Activated CD4-positive, CD25-positive, alpha-beta regulatory T cell treated with anti-CD3 and anti-CD28 coated beads, Interleukin-2, amount 50 U/mL, for 16 hours (primary cell): ENCODE data around the gene PLAC1.

ENCODE experiments used
- DNase-seq: peaks from one replicate; pipeline ENCODE4 v3.0.0-alpha.2; 2020; ENCODE audit warnings: low read depth, low spot score

The PLAC1 gene

DNA sequence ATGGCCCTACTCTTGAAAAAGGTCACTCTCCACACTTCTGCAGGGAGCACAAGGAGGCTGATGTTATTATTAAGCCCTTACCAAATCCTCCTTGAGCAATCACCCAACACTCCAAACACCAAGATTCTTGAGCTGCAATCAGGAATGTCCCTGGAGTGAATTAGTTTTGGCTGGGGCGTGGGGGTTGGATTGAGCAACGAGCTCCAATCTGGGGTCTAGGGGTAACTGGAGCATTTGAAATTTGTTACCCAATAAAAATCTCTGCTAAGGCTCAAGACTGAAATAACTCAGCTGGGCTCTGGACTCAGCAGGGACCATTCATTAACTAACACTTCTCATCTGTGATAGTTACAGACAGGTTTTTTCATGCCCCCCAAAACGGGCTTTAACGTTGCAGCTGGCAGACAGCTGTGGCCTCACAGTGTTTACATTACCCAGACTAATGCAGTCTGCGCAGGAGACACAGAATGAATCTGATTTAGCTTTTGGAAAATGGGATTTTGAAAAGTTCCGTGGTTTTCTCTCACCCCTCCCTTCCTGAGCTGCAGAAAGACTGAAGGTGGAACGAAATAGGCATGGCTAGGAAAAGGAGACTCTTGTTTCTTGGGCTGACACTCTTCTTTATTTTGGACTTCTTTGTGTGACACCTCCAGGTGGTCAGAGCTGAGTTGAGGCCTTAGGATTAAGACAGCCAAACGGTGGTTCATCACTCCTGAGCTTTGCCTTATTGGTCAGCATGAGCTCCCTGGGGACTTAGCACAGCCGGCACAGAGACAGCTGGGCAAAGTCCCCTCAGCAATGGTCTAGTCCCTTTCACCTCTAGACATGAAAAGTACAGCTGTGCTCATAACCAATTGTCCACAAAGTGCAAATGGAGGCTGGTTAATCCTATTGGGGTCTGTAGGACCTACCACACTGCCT is 26.6 kb downstream of the PLAC1 start:
- no peak for DNase-seq

DNA sequence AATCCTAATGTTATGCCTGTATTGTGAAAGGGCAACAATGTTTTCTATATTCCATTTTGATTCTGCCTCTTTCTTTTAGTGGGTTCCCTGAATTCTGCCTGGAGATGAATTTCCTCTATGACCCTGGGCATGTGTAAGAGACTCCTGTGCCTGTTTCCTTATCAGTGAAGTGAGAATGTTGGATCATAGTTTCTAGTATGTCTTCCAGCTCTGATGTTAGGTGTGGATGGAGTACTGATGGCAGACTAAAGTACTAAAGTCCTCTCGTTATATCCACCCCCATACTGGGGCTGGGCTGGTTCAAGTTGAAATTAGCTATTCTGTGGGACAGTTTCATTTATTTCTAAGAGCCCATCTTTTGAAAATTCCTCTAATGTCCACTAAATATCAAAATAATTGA is 29.6 kb downstream of the PLAC1 start:
- no peak for DNase-seq

DNA sequence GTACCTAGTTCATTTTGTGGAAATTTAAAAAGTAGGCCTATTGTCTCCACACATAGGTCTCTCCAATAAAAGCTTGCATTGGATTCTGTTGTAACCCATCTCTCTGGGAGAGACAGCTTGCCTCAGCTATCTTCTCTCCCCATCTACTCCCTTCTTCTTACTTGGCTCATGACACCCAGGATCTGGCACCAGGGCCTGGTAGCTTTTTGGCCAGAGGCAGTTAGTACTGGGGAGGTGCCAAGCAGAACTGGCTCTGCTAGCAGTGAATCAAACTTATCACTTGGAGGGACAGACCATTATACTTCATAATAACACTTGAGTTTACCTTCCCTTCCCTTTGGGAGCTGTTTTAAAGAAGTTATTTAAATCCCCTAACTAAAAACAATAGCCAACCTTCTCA is 31.8 kb downstream of the PLAC1 start:
- no peak for DNase-seq

DNA sequence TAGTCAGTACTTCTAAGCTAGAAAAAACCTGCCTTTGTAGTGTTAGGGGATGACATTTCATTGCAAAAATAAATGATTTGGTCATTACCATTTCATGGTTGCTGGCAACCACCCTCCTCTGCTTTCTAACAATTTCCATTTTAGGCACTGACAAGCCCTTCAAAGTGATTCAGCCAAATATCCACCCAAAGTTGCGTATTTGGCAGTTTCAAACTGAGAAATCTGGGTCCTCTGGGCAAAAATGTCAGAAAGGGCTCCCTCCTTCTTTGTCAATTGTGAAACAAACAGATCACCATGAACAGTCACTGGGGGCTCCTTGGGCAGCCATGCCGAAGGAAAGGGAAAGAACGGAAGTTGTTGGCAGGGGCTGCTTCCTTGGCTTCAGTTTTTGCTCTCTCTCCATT is 33.0 kb downstream of the PLAC1 start:
- DNase-seq, result no peak

DNA sequence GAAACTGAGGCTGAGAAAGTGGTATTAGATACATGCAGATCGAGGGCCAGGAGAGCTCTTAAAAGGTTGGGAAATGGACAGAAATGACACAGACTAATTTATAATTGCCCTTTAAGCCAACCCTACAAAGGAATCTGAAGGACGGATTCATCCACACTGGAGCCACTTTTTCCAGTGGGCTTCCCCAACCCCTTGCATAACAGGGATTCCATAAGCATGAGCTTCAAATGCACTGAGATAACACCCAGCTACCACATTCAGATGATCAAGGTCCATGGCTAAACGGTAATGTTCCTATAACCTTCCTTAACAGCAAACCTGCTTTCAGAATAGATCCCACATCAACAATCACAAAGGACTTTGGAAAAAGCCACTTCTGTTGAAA is 34.2 kb downstream of the PLAC1 start:
- no peak for DNase-seq

DNA sequence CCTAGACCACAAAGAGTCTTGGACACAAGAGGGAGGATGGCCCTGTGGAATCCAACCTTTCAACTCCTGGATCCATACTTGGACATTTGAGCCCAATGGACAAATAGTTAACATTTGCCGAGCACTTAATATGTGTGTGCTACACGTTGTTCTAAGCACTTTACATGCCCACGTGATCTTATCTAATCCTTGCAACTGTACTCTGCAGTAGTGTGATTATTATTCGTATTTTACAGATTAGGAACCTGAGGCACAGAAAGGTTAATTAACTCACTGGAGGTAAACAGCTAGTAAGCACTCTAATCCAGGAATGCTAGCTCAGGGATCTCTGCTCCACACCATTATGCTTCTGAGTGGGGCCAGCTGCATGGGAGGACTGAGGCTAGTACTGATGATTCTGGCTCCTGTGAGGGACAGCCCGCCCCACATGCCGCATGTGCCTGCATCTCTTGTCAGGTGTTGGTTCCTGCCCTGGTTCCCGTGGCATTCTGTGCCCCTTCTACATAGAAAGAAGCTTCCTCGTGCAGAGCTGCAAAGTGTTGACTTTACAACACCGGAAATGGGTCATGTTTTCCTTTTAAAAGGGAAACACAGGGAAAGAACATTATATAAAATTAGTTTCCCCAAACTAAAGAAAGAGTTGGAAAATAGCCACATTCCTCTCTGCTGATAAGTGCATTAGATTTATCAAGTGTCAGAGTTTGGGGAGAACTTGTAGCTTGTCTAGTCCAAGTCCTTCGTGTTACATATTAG is 34.8 kb downstream of the PLAC1 start:
- no peak for DNase-seq

DNA sequence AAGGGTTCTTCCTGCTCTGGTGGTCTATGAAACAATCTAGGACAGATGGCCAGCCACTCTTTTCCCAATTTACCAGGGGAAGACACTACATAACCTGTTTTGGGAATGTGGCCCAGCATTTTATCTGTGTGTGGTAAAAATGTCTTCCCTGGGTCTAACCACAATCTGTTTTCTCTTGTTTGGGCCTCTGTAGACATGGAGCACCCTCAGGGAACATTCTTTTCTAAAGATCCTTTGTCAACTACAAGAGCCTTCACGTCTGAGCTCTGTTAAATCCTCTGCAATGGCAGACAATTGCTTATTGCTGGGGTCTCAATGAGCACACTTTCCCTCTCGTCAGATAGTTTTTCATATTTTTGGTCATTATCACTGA is 35.5 kb downstream of the PLAC1 start:
- DNase-seq, result no peak

DNA sequence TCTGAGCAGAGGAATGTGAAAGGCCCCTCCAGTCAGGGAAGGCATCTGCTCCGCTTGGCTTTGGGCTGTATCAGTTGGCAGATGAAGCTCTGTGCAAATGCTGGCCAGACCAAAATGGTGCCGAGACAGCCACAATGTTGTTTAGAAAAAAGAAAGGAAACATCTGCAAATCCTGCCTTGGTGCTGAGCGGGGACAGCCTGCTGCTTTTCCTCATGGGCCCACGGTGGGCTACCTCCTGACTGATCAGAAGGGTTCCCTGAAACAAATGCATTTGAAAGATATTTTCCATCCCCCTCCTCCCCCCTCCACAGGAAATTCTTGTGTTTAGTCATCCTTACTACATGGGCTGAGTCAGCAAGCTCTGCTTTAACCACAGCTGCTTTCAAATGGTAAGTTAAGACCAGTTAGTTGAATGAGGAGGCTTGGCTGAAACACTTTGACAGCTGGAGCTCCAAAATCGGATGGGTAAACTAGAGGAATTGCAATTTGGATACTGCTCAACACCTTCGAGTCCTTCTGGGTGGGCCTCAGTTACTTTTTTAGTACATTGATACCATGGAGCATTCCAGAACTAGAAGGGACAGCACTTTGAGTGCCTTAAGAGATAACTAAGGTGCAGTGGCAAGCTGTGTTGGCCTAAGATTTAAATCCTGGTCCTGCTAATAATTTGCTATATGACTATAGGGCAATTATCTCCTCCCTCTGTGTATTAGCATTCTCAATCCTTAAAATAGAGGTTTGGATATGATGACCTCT is 36.0 kb downstream of the PLAC1 start:
- DNase-seq, result no peak

DNA sequence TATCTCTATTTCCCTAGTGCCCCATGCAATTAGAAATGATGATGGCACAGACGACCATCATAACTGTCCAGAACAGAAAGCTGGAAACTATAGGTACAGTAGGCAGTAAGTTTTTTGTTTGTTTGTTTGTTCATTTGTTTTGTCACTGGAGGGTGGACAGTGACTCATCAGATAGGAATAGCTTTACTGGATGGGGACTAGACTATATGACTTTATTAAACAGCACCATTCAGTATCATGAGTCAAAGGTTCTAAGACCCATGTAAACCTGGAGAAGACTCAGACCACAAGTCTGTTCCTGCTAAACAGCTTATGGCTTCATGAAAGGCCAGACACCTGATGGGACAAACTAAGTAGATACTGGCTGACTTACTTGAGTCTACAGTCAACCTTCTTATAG is 38.4 kb downstream of the PLAC1 start:
- no peak for DNase-seq

DNA sequence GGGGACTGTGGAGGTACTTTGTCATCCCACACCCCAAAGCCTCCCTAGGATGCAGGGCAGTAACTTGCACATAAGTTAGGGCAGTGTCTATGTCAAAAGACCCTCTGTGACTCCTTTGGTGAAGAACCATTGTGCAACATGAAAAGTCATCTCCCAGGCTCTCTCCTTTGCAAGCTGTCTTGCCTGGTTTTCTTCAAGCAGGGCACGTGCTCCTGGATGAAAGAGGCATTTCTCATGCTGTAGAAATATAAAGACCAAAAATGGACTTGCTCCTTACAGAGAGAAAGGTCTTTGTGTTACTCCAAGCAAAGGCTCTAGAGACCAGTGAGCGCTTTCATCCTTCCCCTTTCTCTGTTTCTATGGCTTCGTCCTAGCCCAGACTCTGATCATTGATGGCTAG is 44.9 kb downstream of the PLAC1 start:
- DNase-seq, result no peak

DNA sequence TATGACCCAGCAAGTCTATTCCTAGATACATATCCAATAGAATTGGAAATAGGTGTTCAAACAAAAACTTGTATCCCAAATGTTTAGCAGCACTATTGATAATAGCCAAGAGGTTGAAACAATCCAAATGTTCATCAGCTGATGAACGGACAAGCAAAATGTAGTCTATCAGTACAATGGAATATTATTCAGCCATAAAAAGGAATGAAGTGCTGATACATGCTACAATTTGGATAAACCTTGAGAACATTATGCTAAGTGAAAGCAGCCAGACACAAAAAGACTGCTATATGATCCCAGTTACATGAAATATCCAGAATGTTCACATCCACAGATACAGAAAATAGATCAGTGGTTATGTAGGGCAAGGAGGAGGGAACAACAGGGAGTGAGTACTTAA is 50.1 kb downstream of the PLAC1 start:
- DNase-seq, result no peak

DNA sequence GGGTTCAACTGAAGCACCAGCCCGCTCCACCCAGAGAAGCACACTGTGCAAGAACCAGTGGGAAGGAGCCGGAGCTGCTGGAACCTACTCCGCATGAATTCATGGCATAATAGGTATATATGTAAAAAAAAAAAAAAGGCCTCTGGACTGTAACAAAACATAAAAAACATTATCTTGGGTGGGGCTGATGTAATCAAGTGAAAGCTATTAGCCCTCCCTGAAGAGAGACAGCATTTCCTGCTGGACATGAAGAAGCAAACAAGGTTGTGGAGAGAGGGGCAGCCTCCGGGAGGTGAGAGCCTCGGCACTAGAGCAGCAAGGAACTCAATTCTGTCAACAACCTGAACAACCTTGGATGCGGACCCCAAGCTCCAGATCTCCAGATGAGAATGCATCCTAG is 50.7 kb downstream of the PLAC1 start:
- no peak for DNase-seq

DNA sequence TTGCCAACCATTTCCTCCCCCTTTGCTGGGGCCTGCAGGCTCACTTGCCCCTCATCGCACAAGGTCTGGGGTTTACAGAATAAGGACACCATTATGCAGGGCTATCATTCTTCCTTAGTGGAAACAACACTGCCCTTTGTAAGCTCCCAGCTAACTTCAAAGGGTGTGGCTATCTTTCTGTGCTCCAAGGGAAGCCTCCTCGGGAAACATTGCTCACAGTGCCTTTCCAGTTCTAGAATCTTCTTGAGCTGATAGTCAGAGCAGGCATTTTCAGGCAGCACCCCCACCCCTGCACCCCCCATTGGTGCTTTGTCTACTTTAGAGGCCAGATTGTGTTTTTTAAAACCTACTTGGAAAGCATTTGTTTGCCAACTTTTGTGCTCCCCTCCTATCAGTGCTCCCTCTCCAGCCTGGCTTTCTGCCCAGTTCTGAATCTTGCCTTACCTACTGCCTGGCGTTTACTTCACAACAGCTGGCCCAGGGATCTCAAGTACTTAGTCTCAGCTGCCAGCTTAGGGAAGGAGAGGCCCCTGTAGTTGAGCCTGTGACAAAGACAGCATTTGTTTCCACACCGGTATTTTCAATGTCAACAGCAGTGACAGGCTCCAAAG is 53.5 kb downstream of the PLAC1 start:
- no peak for DNase-seq

DNA sequence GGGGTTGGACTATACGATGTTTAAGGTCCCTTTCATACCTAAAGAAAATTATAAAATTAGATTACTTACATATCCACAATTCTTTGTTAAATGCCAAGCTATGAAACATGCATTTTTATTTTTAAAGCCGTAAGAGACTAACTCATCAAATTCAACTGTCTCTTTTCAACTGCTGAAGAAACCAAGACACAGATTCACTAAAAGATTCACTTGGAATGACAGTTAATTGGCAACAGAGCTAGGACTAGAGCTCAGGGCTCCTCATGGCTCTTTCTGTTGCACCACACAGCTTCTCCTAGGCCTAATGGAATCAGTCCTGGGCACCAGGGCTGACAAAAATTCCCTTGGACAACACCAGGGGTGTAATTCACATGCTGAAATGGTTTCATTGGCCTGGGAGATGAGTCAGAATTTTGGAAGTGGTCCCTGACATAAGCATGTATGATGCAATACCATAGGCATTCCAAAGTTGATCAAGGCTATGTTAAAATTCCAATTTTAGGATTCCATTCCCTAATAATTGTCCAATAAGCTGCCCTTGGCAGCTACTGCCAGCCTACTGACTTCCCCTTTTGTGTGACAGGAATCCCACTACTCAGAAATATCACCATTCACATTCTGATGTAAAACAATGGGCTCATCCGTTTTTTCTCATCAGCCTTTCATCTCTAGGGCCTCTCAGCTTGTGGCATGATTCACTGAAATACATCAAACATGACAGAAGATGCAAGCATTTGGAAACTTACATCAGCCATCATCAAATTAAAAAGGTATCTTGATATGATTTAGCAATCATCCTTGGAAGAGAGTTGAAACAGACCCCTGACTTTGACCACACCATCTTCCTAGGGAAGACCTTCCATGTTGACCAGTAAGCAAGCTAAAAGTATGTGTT is 54.2 kb downstream of the PLAC1 start:
- no peak for DNase-seq

DNA sequence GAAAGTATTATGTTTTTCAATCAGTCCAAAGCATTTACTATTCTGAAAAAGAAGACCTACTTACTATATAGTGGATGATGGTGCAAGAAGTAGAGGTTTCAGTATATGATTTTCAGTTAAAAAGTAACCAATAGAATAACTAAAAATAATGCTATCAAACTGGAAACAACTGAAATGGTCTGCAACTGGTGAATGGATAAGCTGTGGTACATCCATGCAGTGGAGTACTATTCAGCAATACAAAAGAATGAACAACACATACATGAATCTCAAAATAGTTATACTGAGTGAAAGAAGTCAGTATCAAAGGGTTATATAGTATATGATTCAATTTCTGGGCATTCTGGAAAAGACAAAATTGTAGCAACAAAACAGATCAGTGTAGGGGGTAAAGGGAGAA is 55.9 kb downstream of the PLAC1 start:
- DNase-seq, result no peak

DNA sequence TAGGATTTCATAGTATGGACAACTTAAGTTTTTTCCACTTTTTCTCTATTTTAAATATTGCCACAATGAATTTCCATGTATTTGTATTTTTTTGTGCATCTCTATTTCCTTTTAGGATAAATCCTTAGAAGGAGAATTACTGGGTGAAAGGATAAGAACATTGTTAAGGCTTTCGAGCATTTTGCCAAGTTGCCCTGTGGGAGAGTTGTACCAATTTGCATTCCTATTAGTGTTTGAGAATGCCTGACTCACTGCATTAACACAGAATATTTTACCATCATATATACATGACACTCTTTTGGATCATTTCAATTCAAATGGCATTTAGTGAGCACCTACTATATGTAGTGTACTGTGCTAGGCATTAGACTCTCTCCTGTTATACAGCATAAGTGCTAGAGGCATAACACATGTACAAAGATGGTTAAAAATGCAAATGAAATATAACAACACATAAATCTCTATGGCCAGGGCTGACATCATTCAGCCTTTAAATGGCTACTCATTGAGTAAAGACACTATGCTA is 57.0 kb downstream of the PLAC1 start:
- DNase-seq, result no peak

DNA sequence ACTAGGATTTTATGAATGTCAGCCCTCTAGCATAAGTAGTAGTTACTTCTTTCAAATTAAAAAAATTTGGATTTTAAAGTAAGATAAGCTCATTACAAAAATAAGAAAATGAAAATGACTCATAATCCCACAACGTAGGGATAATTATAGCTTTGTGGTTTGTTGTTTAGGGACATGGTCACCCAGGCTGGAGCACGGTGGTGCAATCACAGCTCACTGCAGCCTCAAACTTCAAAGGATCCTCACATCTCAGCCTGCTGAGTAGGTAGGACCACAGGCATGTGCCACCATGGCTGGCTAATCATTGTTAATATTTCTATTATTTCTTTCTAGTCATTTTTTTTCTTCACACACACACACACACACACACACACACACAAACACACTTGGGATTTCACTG is 57.6 kb downstream of the PLAC1 start:
- no peak for DNase-seq

DNA sequence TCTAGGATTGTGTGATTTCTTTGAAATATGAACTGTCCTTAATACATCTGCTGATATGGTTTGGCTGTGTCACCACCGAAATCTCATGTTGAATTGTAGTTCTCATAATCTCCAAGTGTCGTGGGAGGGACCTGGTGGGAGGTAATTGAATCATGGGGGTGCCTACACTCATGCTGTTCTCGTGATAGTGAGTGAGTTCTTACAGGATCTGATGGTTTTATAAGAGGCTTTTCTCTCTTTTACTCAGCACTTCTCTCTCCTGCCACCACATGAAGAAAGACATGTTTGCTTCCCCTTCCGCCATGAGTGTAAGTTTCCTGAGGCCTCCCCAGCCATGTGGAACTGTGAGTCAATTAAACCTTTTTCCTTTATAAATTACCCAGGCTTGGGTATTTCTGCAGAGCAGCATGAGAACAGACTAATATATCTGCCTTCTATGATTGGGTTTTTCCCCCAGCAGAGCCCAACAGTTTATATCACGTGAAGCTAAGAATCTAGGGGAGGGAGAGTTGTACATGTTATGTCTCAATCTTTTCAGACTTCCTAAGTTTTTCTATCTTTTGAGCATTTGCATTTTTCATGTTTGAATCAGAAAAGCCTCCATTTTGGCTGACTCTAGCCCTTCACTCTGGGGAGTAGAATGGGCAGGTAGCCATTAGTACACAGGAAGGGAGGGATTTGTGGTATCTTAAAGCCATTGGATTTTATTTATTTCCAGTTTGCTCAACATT is 58.9 kb downstream of the PLAC1 start:
- no peak for DNase-seq

DNA sequence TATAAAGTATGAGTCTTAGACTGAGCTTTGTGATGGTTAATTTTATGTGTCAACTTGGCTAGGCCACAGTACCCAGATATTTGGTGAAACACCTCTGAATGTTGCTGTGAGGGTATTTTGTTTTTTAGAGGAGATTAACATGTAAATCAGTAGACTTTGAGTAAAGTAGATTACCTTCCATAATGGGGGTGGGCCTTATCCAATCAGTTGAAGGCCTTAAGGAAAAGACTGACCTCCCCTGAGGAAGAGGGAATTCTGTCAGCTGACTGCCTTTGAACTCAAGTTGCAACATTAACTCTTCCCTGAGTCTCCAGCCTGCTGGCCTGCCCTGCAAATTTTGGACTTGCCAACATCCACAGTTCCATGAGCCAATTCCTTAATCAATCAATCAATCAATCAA is 66.0 kb downstream of the PLAC1 start:
- DNase-seq, result no peak

DNA sequence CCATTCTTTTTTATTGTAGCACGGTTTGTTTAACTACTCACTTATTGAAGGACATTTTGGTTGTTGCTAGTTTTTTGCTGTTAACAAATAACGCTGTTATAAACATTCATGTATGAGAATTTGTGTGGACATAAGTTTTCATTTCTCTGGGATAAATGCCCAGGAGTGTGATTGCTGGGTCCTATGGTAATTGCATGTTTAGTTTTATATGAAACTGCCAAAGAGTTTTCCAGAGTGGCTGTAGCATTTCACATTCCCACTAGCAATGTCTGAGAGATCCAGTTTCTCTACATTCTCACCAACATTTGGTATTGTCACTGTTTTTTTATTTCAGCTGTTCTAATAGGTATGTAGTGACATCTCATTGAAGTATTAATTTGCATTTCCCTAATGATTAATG is 66.8 kb downstream of the PLAC1 start:
- DNase-seq, result no peak
